ENCODE data around the gene ZBTB16.

GRCh38 chr11:114089748-114090147, 30.2 kb downstream of the ZBTB16 start:
- TF ChIP-seq CTCF (IDR thresholded peaks at IDR 0.05) (no peak), POLR2AphosphoS5 (IDR thresholded peaks at IDR 0.05) (no peak), POLR2A (IDR thresholded peaks at IDR 0.05) (no peak)
